ENCODE data around the gene SDE2.
"Not testable (repeated sequence)": the region's sequence is repeated elsewhere in the genome, so short reads cannot be mapped to it uniquely, and the experiment has no call there.

SDE2 gene

GRCh38 chr1:225981714-225982113 is 17.4 kb downstream of the SDE2 start:
- peaks cover 14% of the 10 kb centered on the region for H3K4me1 Mint-ChIP-seq
- no peak for DNase-seq
- no peak overlapping the region for H3K27ac Mint-ChIP-seq
- no peak for TF ChIP-seq CTCF (IDR thresholded peaks at IDR 0.05)
- no peaks in the 10 kb centered on the region for H3K27me3 Mint-ChIP-seq (ENCODE audit: low read depth, poor library complexity)
- peaks cover 67% of the 10 kb centered on the region for H3K36me3 Mint-ChIP-seq (ENCODE audit: low read depth)
- peaks cover 35% of the 10 kb centered on the region for H3K9me3 Mint-ChIP-seq
- no peak overlapping the region for H3K4me3 Mint-ChIP-seq

GRCh38 chr1:225980005-225980836 is 18.9 kb downstream of the SDE2 start:
- H3K27me3 Mint-ChIP-seq (ENCODE audit: low read depth, poor library complexity) = no peaks in the 10 kb centered on the region
- no peak overlapping the region for H3K27ac Mint-ChIP-seq
- no peak overlapping the region for H3K4me3 Mint-ChIP-seq
- TF ChIP-seq CTCF (IDR thresholded peaks at IDR 0.05) = no peak
- DNase-seq = no peak
- peaks cover 62% of the 10 kb centered on the region for H3K36me3 Mint-ChIP-seq (ENCODE audit: low read depth)
- H3K4me1 Mint-ChIP-seq = peaks cover 14% of the 10 kb centered on the region
- peaks cover 35% of the 10 kb centered on the region for H3K9me3 Mint-ChIP-seq

- H3K4me3 Mint-ChIP-seq = no peak overlapping the region
- no peak overlapping the region for H3K27ac Mint-ChIP-seq
Measured at GRCh38 chr1:225979421-225979820, 19.7 kb downstream of the SDE2 start.

GRCh38 chr1:225977937-225978748 is 21.0 kb downstream of the SDE2 start:
- H3K36me3 Mint-ChIP-seq (ENCODE audit: low read depth) = peaks cover 43% of the 10 kb centered on the region
- no peak for DNase-seq
- peaks cover 16% of the 10 kb centered on the region for H3K4me1 Mint-ChIP-seq
- H3K27me3 Mint-ChIP-seq (ENCODE audit: low read depth, poor library complexity) = no peaks in the 10 kb centered on the region
- no peak overlapping the region for H3K4me3 Mint-ChIP-seq
- TF ChIP-seq CTCF (IDR thresholded peaks at IDR 0.05) = no peak
- no peak overlapping the region for H3K27ac Mint-ChIP-seq
- H3K9me3 Mint-ChIP-seq = peaks cover 28% of the 10 kb centered on the region

More at GRCh38 chr1:225979421-225979820, 19.7 kb downstream of the SDE2 start:
- no peak for TF ChIP-seq CTCF (IDR thresholded peaks at IDR 0.05)
- Mint-ChIP-seq H3K9me3 (peaks cover 35% of the 10 kb centered on the region), H3K27me3 (ENCODE audit: low read depth, poor library complexity) (no peaks in the 10 kb centered on the region), H3K36me3 (ENCODE audit: low read depth) (peaks cover 56% of the 10 kb centered on the region), H3K4me1 (peaks cover 14% of the 10 kb centered on the region)
- DNase-seq = no peak

- not testable (repeated sequence) for H3K9me3 Mint-ChIP-seq, H3K27ac Mint-ChIP-seq
Measured at GRCh38 chr1:225975146-225975545, 24.0 kb downstream of the SDE2 start.

GRCh38 chr1:225974454-225974853 is 24.7 kb downstream of the SDE2 start:
- Mint-ChIP-seq H3K9me3 (peaks cover 8% of the 10 kb centered on the region), H3K27me3 (ENCODE audit: low read depth, poor library complexity) (peaks cover 4% of the 10 kb centered on the region), H3K4me3 (no peak overlapping the region), H3K4me1 (peaks cover 18% of the 10 kb centered on the region), H3K27ac (no peak overlapping the region), H3K36me3 (ENCODE audit: low read depth) (peaks cover 6% of the 10 kb centered on the region)
- no peak for TF ChIP-seq CTCF (IDR thresholded peaks at IDR 0.05)
- DNase-seq = no peak

More at GRCh38 chr1:225975146-225975545, 24.0 kb downstream of the SDE2 start:
- H3K36me3 Mint-ChIP-seq (ENCODE audit: low read depth) = peaks cover 13% of the 10 kb centered on the region
- H3K27me3 Mint-ChIP-seq (ENCODE audit: low read depth, poor library complexity); DNase-seq; H3K4me3 Mint-ChIP-seq: not testable (repeated sequence)
- peaks cover 18% of the 10 kb centered on the region for H3K4me1 Mint-ChIP-seq
